Breast epithelium (tissue), 4 donors: ENCODE results near the gene CLCN7. TPM values are rescaled to one million over a fixed set of nuclear protein-coding genes. Genes with fewer than 3 reads are reported as not detected.

Experiments
- DNase-seq, 2 donors: peaks; one replicate each; pipeline ENCODE4 v3.0.0-alpha.2; 2019; ENCODE audit warnings: low spot score in 2 of 2
- H3K27ac ChIP-seq, 2 donors: fragments of 200-600 bp; sonication (generic) in 1 of 2; one replicate each; pipeline ENCODE4 v1.5.1; 2016 to 2019; ENCODE audit warnings: mild to moderate bottlenecking in 1 of 2
- H3K27me3 ChIP-seq, 2 donors: fragments of 200-600 bp; sonication (generic) in 1 of 2; one replicate each; pipeline versions ENCODE4 v1.5.1 to v1.6.0; 2017 to 2019; ENCODE audit warnings: control low read depth in 1 of 2, mild to moderate bottlenecking in 1 of 2
- H3K36me3 ChIP-seq: fragments of 200-600 bp; one replicate; pipeline ENCODE4 v1.5.1; 2019
- H3K4me1 ChIP-seq, 2 donors: fragments of 200-600 bp; sonication (generic); one replicate each; pipeline ENCODE4 v1.5.1; 2016 to 2019; ENCODE audit warnings: control low read depth in 1 of 2
- H3K4me3 ChIP-seq, 3 donors: fragments of 200-600 bp; sonication (generic); 1 replicate in 2 of 3; 2 replicates in 1 of 3; pipeline ENCODE4 v1.5.1; 2016 to 2019; ENCODE audit warnings: mild to moderate bottlenecking in 3 of 3, moderate library complexity in 2 of 3
- H3K9me3 ChIP-seq, 2 donors: fragments of 200-600 bp; sonication (generic) in 1 of 2; one replicate each; pipeline ENCODE4 v1.5.1; 2016 to 2019; ENCODE audit warnings: control low read depth in 1 of 2
- CTCF ChIP-seq, 3 donors: fragments of 450-650 bp; IDR thresholded peaks; one replicate each; pipeline ENCODE4 v1.5.1; 2016 to 2017; ENCODE audit warnings: antibody characterized with exemption in 3 of 3, mild to moderate bottlenecking in 3 of 3, moderate library complexity in 3 of 3
- POLR2A ChIP-seq: fragments of 450-650 bp; IDR thresholded peaks from one replicate; pipeline ENCODE4 v1.6.1; 2016; ENCODE audit warnings: antibody characterized with exemption, mild to moderate bottlenecking, moderate library complexity
- POLR2AphosphoS5 ChIP-seq, 3 donors: sonication (generic); formaldehyde crosslinking; IDR thresholded peaks; one replicate each; pipeline ENCODE4 v1.6.1; 2017; ENCODE audit warnings: antibody characterized with exemption in 3 of 3
- intact Hi-C: fragments of 100-400 bp; cut with DNase I; formaldehyde crosslinking; loops from one replicate; pipeline ENCODE4 v1.15.1; 2023; ENCODE audit warnings: low total_unique reads
- total RNA-seq, 3 donors: library from RNA; depleted of rRNA; stranded (reverse); fragments of >200 nt; gene quantifications; one replicate each; pipeline ENCODE4 v1.1.0, GENCODE V29; 2016

The CLCN7 gene
- total RNA-seq, 3 donors from 2014 or later, result 52.2 to 72.3 (median 71.4) TPM

GRCh38 chr16:1502092-1503004, 27.5 kb upstream of the CLCN7 start:
- TF ChIP-seq POLR2AphosphoS5 (IDR thresholded peaks at IDR 0.05), result no peak
- Histone ChIP-seq H3K27ac (no peak overlapping the region), H3K4me3 (no peak overlapping the region), H3K9me3 (no peaks in the 10 kb centered on the region), H3K27me3 (no peaks in the 10 kb centered on the region), H3K4me1 (no peaks in the 10 kb centered on the region), H3K36me3 (peaks cover 21% of the 10 kb centered on the region)
- DNase-seq, result no peak
- intact Hi-C loops, result no loop called here

GRCh38 chr16:1501630-1502029, 26.8 kb upstream of the CLCN7 start:
- Histone ChIP-seq H3K4me1 (no peaks in the 10 kb centered on the region), H3K36me3 (peaks cover 21% of the 10 kb centered on the region), H3K27me3 (no peaks in the 10 kb centered on the region), H3K4me3 (no peak overlapping the region), H3K9me3 (no peaks in the 10 kb centered on the region), H3K27ac (no peak overlapping the region)
- TF ChIP-seq CTCF (IDR thresholded peaks at IDR 0.05), result no peak
- no peak for TF ChIP-seq POLR2A
- TF ChIP-seq POLR2AphosphoS5 (IDR thresholded peaks at IDR 0.05), result no peak
- intact Hi-C loops, result no loop called here
- DNase-seq, result no peak

- DNase-seq, result no peak
- Histone ChIP-seq H3K4me3 (no peak overlapping the region), H3K4me1 (no peaks in the 10 kb centered on the region), H3K27me3 (no peaks in the 10 kb centered on the region), H3K27ac (no peak overlapping the region), H3K9me3 (no peaks in the 10 kb centered on the region), H3K36me3 (peaks cover 22% of the 10 kb centered on the region)
- no peak for TF ChIP-seq POLR2AphosphoS5 (IDR thresholded peaks at IDR 0.05)
- TF ChIP-seq CTCF (IDR thresholded peaks at IDR 0.05), result no peak
- no peak for TF ChIP-seq POLR2A
- intact Hi-C loops, result no loop called here
Observed at GRCh38 chr16:1500465-1501150, 25.8 kb upstream of the CLCN7 start.

GRCh38 chr16:1499756-1500464, 25.1 kb upstream of the CLCN7 start:
- Histone ChIP-seq H3K36me3 (peaks cover 27% of the 10 kb centered on the region), H3K4me1 (no peaks in the 10 kb centered on the region), H3K9me3 (no peaks in the 10 kb centered on the region), H3K27me3 (no peaks in the 10 kb centered on the region), H3K27ac (no peak overlapping the region), H3K4me3 (no peak overlapping the region)
- intact Hi-C loops, result no loop called here
- no peak for DNase-seq
- TF ChIP-seq POLR2A (no peak), POLR2AphosphoS5 (IDR thresholded peaks at IDR 0.05) (no peak), CTCF (IDR thresholded peaks at IDR 0.05) (no peak)

GRCh38 chr16:1498899-1499676, 24.3 kb upstream of the CLCN7 start:
- H3K4me1 ChIP-seq, result peaks cover 6% of the 10 kb centered on the region in 2 donors
- peaks cover 27% of the 10 kb centered on the region for H3K36me3 ChIP-seq
- intact Hi-C loops, result no loop called here
- no peaks in the 10 kb centered on the region for H3K9me3 ChIP-seq
- no peak for DNase-seq
- H3K27ac ChIP-seq, result no peak overlapping the region
- TF ChIP-seq POLR2AphosphoS5 (IDR thresholded peaks at IDR 0.05), result no peak
- TF ChIP-seq CTCF (IDR thresholded peaks at IDR 0.05), result no peak
- no peak for TF ChIP-seq POLR2A
- no peaks in the 10 kb centered on the region for H3K27me3 ChIP-seq
- no peak overlapping the region for H3K4me3 ChIP-seq
